HCT116 (cell line): ENCODE results near the gene CAPN10.

ENCODE experiments used
- CBX3 ChIP-seq: IDR thresholded peaks from 2 replicates; pipeline ENCODE4 v1.6.1; 2012; ENCODE audit warnings: low read depth
- CEBPB ChIP-seq: IDR thresholded peaks from 2 replicates; pipeline ENCODE4 v1.6.1; 2012; ENCODE audit warnings: low read depth
- CTCF ChIP-seq, 3 experiments: fragments of 200-600 bp in 1 of 3; sonication (generic) in 1 of 3; IDR thresholded peaks in 2 of 3; conservative IDR thresholded peaks in 1 of 3; 2 replicates each; pipeline ENCODE4 v1.5.1; 2012 to 2017; ENCODE audit warnings: low read depth in 2 of 3, low read length in 2 of 3, antibody characterized with exemption in 1 of 3, borderline replicate concordance in 1 of 3, control low read depth in 1 of 3, mild to moderate bottlenecking in 1 of 3, mixed read lengths in 1 of 3, mixed run types in 1 of 3, moderate library complexity in 1 of 3; ENCODE audit not compliant: insufficient read depth in 1 of 3
- EGR1 ChIP-seq: IDR thresholded peaks from 2 replicates; pipeline ENCODE4 v1.6.1; 2012; ENCODE audit warnings: low read depth
- EZH2 ChIP-seq: fragments of 200-600 bp; sonication (generic); IDR thresholded peaks from 2 replicates; pipeline ENCODE4 v1.6.1; 2017; ENCODE audit warnings: antibody characterized with exemption, mixed run types
- EZH2phosphoT487 ChIP-seq: fragments of 200-600 bp; IDR thresholded peaks from 2 replicates; pipeline ENCODE4 v1.6.1; 2018; ENCODE audit warnings: antibody characterized with exemption, borderline replicate concordance
- MAX ChIP-seq: IDR thresholded peaks from 2 replicates; pipeline ENCODE4 v1.6.1; 2012
- POLR2A ChIP-seq: IDR thresholded peaks from 2 replicates; pipeline ENCODE4 v1.7.0; 2011; ENCODE audit warnings: borderline replicate concordance; ENCODE audit not compliant: insufficient read depth, insufficient read length; ENCODE audit errors: extremely low read depth
- REST ChIP-seq: IDR thresholded peaks from 2 replicates; pipeline ENCODE4 v1.6.1; 2012; ENCODE audit warnings: low read depth
- SIN3A ChIP-seq: IDR thresholded peaks from 2 replicates; pipeline ENCODE4 v1.6.1; 2012; ENCODE audit warnings: low read depth
- TCF7L2 ChIP-seq: IDR thresholded peaks from 2 replicates; pipeline ENCODE4 v1.7.0; 2011; ENCODE audit warnings: borderline replicate concordance, inconsistent platforms; ENCODE audit not compliant: insufficient read depth, insufficient read length; ENCODE audit errors: extremely low read depth
- ZBTB33 ChIP-seq: IDR thresholded peaks from 2 replicates; pipeline ENCODE4 v1.6.1; 2011; ENCODE audit warnings: mild to moderate bottlenecking, low read length, moderate library complexity; ENCODE audit not compliant: insufficient replicate concordance; ENCODE audit errors: extremely low read depth
- ZFX ChIP-seq: fragments of 450-650 bp; IDR thresholded peaks from 2 replicates; pipeline ENCODE4 v1.6.1; 2017

- TF ChIP-seq POLR2A (no peak), REST (no peak), EZH2 (no peak), CTCF (IDR thresholded peaks at IDR 0.05 in 2 of 3, conservative IDR thresholded peaks at IDR 0.05 in 1 of 3; ENCODE audit: borderline replicate concordance in 1 of 3, insufficient read depth in 1 of 3, low read depth in 2 of 3, low read length in 2 of 3) (no peak), MAX (no peak), TCF7L2 (no peak), ZBTB33 (no peak), CEBPB (no peak), EZH2phosphoT487 (no peak), ZFX (no peak), SIN3A (no peak), CBX3 (no peak), EGR1 (no peak)
These were observed 10.0 kb downstream of the CAPN10 start for GRCh38 chr2:240596491-240596931.
